ENCODE results near the gene TRIM16.
"Not testable (repeated sequence)": the region's sequence is repeated elsewhere in the genome, so short reads cannot be mapped to it uniquely, and the experiment has no call there.

The TRIM16 gene

GRCh38 chr17:15659236-15659635 is 24.9 kb downstream of the TRIM16 start:
- FAIRE-seq (no peak), DNase-seq (ENCODE audit: low spot score) (no peak)

- no peak for DNase-seq (ENCODE audit: low spot score)
- no peak for FAIRE-seq
Observed at GRCh38 chr17:15658296-15658695, 25.8 kb downstream of the TRIM16 start.

- DNase-seq (ENCODE audit: low spot score): peak; percentile 35
- FAIRE-seq: no peak
Observed at GRCh38 chr17:15657868-15658267, 26.2 kb downstream of the TRIM16 start.

- DNase-seq (ENCODE audit: low spot score) (no peak), FAIRE-seq (no peak)
Observed at GRCh38 chr17:15654886-15655561, 29.1 kb downstream of the TRIM16 start.

GRCh38 chr17:15654401-15654800 is 29.7 kb downstream of the TRIM16 start:
- not testable (repeated sequence) for FAIRE-seq; DNase-seq (ENCODE audit: low spot score)

GRCh38 chr17:15652960-15653359 is 31.2 kb downstream of the TRIM16 start:
- DNase-seq (ENCODE audit: low spot score) (no peak), FAIRE-seq (no peak)

GRCh38 chr17:15651583-15652110 is 32.5 kb downstream of the TRIM16 start:
- peak; percentile 89 for DNase-seq (ENCODE audit: low spot score)
- FAIRE-seq: no peak

- DNase-seq (ENCODE audit: low spot score) (no peak), FAIRE-seq (no peak)
Observed at GRCh38 chr17:15650741-15651582, 33.1 kb downstream of the TRIM16 start.

- FAIRE-seq: no peak
- peak; percentile 31 for DNase-seq (ENCODE audit: low spot score)
Observed at GRCh38 chr17:15649861-15650421, 34.2 kb downstream of the TRIM16 start.

- no peak for FAIRE-seq
- DNase-seq (ENCODE audit: low spot score): no peak
Observed at GRCh38 chr17:15648386-15648785, 35.7 kb downstream of the TRIM16 start.

GRCh38 chr17:15645942-15646312 is 38.2 kb downstream of the TRIM16 start:
- not testable (repeated sequence) for FAIRE-seq; DNase-seq (ENCODE audit: low spot score)

- not testable (repeated sequence) for FAIRE-seq
Observed at GRCh38 chr17:15645099-15645941, 38.8 kb downstream of the TRIM16 start.

GRCh38 chr17:15642505-15643251 is 41.4 kb downstream of the TRIM16 start:
- peak; percentile 94 for FAIRE-seq
- not testable (repeated sequence) for DNase-seq (ENCODE audit: low spot score)

More at GRCh38 chr17:15645099-15645941, 38.8 kb downstream of the TRIM16 start:
- DNase-seq (ENCODE audit: low spot score): not testable (repeated sequence)

- not testable (repeated sequence) for DNase-seq (ENCODE audit: low spot score); FAIRE-seq
Observed at GRCh38 chr17:15642014-15642413, 42.1 kb downstream of the TRIM16 start.

- DNase-seq (ENCODE audit: low spot score); FAIRE-seq: not testable (repeated sequence)
Observed at GRCh38 chr17:15630930-15631453, 53.1 kb downstream of the TRIM16 start.

- not testable (repeated sequence) for FAIRE-seq
Observed at GRCh38 chr17:15629991-15630390, 54.1 kb downstream of the TRIM16 start.

GRCh38 chr17:15623661-15624209 is 60.4 kb downstream of the TRIM16 start:
- DNase-seq (ENCODE audit: low spot score); FAIRE-seq: not testable (repeated sequence)

More at GRCh38 chr17:15629991-15630390, 54.1 kb downstream of the TRIM16 start:
- not testable (repeated sequence) for DNase-seq (ENCODE audit: low spot score)

- not testable (repeated sequence) for FAIRE-seq
Observed at GRCh38 chr17:15623255-15623654, 60.9 kb downstream of the TRIM16 start.

GRCh38 chr17:15622124-15622523 is 62.0 kb downstream of the TRIM16 start:
- FAIRE-seq: not testable (repeated sequence)

More at GRCh38 chr17:15623255-15623654, 60.9 kb downstream of the TRIM16 start:
- not testable (repeated sequence) for DNase-seq (ENCODE audit: low spot score)

More at GRCh38 chr17:15622124-15622523, 62.0 kb downstream of the TRIM16 start:
- not testable (repeated sequence) for DNase-seq (ENCODE audit: low spot score)

All from urothelium cell line (cell line).